GM18858 (cell line): ENCODE measurements around the gene MAP3K4.

ENCODE experiments used
- ATAC-seq: cut with Tn5 transposase; IDR thresholded peaks from one replicate; pipeline ENCODE4 v1.9.1; 2021; ENCODE audit not compliant: unreplicated experiment

MAP3K4 gene

DNA sequence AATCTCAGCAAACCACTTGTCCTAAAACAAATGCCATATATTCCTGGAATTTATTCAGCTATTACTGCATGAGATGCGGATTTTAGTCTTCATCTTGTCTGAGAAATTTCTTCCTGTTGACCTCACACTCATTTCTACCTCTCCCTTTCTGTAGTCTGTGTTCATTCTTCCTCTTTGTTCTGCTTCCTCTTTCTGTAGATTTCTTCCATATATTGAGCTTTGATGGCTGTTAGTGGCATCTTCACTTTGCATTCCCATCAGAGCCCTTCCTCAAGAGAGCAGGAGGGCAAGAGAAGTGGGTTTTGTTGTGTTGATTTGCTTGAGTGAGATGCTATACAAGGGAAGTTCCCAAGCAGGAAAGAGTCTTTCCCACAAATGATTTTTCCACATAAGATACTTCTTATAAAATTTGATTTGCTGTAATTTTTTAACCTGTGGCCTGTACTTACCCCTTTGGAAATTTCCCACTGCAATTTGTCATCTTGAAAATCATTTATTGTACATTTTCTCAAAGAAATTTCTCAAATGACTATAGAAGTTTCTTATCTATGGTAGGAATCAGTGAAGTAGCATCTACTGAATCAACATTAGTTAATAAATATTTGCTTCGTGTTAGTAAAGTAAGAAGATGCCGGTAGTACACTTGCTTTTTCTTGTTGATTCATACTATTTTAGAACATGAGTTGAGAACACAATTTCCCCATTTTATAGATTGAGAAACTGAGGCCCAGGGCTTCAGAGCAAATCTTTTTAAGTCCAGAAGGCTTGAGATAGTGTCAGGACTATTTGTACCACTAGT, 43.8 kb downstream of the MAP3K4 start:
- peak; percentile 31 for ATAC-seq

DNA sequence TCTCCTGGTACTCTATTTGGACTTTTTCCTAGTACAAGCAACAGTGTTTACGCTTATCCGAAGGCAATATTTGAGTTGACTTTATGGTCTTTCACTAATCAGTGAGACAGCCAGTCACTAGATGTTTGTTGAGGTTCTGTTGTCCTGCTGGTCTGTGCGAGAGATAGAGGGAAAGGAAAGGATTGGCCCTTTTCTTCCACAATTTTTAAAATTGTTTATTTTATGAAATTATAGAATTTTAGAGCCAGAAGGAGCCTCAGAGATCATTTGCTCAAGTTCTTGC, 44.4 kb downstream of the MAP3K4 start:
- no peak for ATAC-seq

DNA sequence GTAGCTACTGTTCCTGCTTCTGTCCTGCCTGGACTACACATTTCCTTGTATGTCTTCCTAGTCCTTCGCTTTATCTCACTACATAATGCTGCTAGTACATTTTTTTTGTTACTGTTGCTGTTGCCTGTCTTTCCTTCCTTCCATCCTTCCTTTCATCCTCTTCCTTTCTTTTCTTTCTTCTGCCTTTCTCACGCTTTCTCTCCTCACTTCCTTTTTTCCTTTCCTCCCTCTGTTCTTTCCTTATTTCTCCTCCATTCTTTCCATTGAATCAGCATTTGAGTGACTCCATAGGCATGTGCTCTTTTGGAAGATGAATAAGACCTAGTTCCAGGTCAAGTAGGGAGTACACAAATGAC, 46.3 kb downstream of the MAP3K4 start:
- ATAC-seq, result no peak

DNA sequence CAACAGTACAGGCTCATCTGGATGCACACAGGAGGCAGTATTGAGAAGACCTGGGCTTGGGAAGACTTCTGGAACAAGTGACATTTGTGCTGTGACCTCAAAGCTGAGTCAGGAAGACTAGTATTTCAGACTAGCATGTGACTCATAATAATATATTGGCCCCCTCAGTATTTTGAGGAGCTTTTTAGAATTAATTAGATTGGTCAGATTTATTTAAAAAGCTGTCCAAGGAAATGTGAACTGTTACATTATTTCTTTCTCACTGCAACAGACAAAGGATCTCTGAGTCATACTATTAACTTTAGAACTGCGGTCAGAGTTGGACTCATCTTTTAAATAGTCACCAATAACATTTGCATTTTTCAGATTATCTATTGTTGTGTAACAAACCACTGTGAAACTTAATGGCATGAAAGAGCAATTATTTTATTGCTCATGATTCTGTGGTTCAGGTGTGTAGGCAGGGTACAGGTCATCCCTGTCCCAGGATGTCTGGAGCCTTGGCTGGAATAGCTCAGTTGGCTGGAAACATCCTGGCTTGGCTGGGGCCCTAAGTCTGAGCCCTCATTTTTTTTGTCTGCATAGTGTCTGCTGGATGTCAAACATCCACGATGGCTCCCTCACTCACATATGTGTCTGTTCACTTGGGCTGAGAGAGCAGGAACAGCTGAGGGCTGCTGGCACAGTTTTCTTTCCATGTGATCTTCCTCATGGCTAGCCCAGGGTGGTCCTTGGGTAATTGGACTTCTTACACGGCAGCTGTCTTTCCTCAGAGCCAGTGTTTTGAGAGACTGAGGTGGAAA, 46.9 kb downstream of the MAP3K4 start:
- ATAC-seq, result peak; percentile 90

DNA sequence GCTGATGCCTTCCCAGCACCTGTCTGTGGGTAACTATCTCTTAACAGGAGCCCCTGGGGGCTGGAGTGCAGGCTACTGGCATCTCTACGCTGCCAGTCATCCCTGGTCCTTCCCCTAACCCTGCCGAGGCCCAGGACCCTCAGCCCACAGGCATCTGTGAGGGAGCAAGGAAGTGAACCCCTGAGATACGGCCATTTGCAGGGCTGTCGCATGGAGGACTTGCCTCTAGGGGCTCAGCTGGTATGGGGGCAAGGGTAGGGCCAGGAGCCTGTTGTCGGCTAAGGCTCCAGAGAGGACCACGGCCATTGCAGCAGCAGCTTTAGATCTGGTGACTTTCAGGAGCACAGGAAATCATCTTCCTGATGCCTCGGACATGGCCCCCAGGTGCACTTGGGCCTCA, 49.7 kb downstream of the MAP3K4 start:
- no peak for ATAC-seq

DNA sequence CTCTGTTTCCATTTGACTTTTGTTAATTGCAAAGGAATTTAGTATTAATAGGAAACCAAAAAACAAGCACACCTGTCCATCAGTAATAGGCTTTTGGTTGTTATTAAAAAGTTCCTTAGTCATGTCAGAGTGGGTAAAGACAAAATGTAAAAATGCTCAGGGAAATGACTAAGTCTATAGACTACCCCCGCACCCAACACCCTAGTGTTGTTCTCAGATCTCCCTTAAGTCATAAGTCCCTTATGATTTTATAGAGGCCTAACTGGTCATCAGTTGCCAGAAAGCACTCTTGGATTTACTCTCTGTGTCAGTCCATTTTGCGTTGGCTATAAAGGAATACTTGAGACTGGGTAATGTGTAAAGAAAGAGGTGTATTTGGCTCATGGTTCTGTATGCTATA, 52.8 kb downstream of the MAP3K4 start:
- ATAC-seq, result no peak

DNA sequence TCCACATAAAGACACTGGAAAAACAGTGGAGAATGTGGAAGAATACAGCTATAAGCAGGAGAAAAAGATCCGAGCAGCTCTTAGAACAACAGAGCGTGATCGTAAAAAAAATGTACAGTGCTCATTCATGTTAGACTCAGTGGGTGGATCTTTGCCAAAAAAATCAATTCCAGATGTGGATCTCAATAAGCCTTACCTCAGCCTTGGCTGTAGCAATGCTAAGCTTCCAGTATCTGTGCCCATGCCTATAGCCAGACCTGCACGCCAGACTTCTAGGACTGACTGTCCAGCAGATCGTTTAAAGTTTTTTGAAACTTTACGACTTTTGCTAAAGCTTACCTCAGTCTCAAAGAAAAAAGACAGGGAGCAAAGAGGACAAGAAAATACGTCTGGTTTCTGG, 57.1 kb downstream of the MAP3K4 start:
- no peak for ATAC-seq

DNA sequence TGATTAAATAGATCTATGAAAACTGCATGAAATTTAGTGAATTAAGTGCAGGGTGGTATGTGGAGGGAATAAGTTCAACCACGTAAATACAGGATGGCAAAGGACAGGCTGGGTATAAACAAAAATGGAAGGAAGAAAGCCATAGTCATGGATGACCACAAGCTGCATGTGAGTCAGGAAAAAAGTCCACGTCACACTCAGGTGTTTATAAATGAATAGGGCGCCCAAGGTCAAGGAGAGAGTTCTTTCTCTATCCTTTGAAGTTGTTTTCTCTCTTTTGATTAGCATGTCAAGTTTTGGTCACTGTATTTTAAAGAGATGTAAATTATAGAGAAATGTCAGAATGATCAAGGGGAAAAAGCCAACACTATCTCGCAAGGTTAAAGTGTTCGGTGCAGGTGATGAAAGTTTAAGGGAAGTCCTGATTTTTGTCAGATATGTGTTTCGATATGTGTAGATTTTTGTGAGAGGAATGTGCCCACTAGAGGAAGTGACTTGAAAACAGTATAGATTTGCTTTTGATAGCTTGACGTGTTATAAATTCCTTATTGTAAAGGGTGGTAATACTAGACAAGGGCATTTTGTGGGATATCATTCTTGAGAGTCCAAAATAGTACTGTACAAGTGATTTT, 58.7 kb downstream of the MAP3K4 start:
- ATAC-seq, result no peak

DNA sequence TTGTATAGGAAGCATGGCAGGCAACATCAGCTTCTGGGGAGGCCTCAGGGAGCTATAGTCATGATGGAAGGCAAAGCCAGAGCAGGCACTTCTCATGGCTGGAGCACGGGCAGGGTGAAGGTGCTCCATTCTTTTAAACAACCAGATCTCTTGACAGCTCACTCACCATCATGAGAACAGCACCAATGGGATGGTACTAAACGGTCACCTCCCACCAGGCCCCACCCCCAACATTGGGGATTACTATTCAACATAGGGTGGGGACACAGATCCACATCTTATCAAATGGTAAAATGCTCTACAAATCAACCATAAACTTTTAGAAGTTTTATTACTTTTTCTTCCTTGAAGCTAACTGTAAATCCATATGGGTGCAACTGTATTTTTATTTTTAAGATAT, 61.5 kb downstream of the MAP3K4 start:
- no peak for ATAC-seq

DNA sequence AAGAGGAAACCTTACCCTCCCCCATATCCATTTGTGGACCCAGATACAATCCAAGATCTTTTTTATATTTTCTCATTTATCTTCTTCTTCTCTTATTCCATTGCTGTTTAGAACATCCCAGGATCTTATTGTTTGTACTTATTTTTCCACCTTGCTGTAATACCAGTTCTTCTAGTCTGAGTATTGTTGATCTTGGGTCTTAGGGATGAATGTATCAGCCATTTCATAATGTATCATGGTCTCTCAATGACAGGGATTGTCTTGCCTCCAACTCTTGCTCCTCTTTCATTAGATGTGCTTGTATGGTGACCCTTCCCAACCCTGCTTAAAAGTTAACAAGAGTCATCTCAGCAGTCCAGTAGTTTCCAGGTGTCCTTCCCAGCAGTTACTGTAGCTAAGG, 63.3 kb downstream of the MAP3K4 start:
- no peak for ATAC-seq

DNA sequence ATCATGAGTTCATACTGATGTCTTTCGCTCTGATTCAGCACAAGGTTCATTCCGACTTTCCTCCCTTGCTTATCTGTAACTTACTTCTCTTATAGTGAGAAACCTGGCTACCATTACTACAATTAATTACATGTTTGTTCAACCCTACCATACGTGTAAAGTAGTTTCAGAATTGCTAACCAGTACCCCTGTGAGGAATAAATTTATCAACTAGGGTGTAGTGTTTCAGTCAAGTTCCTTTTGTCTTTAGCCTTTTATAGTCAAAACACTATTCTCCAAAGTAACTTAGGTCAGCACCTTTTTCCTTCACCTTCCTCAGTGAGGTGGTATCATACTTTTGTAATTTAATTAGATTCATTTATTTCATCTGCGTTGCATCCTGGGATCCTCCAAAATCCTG, 64.9 kb downstream of the MAP3K4 start:
- peak; percentile 62 for ATAC-seq

DNA sequence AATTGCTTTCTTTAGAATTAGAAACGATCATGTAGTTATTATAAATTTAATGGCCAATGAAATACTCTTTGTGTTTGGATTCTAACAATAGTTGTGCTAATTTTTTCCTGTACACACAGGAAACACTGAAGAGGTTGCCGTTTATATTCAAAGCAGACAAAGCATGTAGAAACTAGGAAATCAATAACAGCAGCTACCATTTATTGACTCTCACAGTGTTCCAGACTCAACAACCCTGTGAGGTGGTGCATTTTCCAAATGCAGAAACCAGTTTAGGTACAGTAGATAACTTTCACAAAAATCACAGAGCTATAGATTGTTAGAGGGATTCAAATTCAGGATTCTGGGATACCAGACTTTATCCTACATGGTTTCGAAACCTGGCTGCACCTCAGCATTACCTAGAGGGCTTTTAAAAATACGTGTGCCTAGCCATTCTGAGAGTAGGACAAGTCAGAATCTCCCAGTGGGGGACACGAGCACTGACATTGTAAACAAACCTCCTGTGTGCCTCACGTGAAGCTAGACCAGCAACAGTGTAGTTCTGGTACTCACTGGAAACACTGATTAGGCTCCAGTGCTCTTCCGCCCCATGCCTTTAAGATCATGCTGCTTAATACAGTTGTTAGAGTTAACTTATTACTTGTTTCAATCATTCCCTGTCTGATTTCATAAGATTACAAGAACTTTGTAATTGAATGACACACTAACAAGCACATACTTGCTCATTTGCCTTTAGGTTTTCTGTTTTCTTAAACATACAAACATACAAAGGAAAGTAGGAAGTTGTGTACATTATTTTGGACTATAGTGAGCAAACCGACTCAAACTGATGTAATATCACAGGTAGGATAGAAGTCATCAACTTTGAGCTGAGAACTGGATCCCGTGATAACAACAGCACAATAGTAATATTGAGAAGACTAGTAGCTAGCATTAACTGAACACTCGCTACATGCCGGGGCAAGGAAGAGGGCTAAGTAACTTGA, 65.8 kb downstream of the MAP3K4 start:
- ATAC-seq, result no peak

DNA sequence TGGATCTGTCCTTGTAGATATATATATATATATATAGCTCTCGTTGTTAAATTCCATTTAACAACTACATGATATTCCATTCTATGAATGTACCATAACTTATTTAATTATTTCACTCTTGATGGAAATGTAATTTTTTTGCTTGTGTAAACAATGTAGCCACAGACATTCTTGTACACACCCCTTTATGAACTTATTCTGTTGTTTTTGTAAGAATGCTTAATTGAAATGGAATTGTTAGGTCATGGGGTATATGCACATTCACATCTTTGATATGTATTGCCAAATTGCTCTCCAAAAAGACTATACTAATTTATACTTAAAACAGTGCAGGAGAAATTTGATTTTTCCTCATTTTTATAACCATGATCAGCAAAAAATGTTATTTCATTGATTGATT, 67.2 kb downstream of the MAP3K4 start:
- no peak for ATAC-seq

DNA sequence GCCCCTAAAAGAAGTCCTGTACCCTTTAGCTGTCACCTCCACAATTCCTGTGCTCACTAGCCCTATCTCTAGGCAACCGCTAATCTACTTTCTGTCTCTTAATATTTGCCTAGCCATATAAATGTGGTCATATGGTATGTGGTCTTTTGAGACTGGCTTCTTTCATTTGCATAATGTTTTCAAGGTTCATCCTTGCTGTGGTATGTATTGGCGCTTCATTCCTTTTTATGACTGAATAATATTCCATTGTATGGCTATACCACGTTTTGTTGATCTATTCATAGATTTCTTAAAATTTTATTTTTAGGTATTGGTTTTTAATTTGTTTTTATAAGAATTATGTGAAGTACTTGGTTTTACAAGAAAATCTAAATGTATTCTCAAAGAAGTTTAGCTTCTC, 70.0 kb downstream of the MAP3K4 start:
- no peak for ATAC-seq

DNA sequence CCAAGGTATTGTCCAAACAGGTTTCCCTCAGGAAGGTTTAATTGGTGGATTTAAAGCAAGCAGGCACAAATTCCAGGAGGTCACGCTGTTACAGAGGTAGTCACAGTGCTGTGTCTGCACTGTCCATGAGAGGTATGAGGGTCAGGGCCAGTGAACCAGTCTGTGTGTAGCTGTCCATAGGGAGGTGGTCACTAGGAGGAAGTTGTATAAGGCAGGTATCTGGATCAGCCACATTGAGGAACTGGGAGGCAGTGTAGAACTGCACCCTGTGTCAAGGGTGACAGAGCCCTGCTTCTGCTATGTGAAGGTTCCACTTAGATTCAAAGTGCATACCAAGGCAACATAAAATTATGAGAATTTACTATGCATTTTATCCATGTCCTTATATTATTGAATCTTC, 73.3 kb downstream of the MAP3K4 start:
- no peak for ATAC-seq

DNA sequence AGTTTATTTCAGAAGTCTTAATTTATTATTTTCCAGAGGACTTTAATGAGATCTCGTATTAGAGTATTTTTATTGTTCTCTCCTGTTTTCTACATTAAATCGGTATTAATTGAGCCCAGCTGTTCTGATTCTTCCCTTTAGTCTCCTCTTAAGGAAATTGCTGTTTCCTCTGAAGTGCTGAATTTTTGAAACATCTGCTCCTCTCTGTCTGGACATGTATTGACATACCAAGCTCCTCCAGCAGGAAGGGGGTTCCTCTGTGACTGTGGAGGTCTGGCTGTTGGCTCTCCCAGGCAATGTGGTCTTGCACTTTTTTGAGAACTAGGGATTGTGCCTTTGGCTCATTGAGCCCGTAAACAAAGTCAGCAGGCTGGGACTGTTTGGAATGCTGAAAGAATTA, 74.9 kb downstream of the MAP3K4 start:
- ATAC-seq, result no peak

DNA sequence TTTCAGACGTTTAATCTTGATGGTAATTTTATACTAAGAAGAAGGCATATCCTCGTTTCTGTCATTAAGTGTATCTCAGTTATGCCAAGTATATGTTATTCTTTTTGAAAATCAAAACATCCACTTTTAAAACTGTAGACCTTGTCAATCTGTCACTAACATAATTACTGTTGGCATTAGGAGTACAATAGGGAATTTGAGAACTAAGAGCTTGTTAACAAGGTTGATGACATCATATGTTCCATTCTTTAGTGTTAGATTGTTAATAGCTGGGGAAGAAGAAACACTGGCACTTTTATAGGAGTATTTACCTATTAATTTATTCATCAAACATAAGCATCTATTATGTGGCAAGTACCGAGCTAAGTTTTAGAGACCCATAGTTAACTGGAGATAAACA, 76.2 kb downstream of the MAP3K4 start:
- no peak for ATAC-seq

DNA sequence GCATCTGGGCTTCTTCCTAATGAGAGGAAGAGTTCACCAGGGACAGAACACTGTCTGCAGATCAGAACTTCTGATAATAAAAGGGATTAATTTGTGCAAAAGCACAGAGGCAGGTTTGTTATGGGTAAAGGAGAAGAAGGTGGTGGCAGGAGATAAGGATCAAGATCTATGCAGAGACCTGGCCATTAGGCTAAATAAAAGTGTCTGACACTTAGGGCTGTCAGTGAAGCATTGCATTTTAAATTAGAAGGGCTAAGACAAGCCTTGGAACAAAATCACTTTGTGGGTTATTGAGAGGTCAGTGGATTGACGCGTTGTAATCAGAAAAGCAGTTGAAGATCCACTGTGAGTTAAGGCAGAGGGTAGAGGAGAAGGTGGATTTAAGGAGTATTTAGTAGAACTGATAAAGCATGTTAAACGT, 76.8 kb downstream of the MAP3K4 start:
- no peak for ATAC-seq

DNA sequence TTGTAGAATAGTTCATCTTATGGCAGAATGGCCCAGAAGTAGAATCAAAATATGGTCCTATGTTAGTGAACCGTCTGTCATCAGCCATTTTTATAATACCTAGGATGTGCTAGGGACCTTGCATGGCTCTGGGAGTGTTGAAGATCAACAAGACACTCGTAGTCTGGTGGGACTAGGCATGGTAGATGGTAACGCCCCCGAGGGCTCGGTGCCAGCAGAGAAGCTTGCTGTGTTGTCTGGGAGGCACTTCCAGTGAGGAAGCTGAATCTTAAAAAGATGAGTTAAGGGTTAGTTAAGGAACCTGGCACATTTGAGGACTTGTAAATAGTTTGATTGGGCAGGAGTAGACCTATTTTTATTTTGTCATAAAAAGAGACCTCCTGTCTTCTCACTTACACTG, 82.4 kb downstream of the MAP3K4 start:
- no peak for ATAC-seq

DNA sequence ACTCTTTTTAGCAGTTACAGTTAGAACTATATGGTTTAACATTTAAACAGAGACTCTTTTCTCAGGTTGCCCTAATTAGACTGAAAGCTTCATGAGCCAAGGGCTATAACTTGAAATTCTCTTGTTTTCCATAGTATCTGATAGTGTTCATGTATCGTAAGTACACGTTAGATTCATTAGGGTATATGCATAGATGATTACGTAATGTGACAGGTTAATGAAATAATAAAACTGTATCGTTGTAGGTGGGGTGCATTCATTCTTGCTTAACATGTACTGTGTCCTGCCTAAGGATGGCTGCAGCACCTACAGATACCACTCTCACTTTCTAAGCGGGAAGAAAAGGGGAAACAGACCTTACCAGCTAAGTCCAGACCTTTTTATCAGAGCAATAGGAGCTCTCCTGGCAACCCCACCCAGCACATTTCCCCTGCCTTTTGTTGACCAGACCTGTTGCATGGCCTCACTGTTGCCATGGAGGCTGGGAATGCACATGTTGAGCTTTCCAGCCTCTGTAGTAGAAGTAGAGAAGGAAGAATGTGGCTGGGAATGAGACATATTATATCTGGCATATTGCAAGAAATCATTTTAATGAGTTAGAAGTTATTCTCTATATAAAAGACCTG, 83.0 kb downstream of the MAP3K4 start:
- ATAC-seq, result no peak
